CD4-positive, alpha-beta T cell treated with Interleukin-1 beta for 1 hour (primary cell): ENCODE results near the gene HSD3B7.

Experiments
- DNase-seq, 2 donors: peaks; one replicate each; pipeline ENCODE4 v3.0.0-alpha.2; 2020 to 2022

The HSD3B7 gene

DNA sequence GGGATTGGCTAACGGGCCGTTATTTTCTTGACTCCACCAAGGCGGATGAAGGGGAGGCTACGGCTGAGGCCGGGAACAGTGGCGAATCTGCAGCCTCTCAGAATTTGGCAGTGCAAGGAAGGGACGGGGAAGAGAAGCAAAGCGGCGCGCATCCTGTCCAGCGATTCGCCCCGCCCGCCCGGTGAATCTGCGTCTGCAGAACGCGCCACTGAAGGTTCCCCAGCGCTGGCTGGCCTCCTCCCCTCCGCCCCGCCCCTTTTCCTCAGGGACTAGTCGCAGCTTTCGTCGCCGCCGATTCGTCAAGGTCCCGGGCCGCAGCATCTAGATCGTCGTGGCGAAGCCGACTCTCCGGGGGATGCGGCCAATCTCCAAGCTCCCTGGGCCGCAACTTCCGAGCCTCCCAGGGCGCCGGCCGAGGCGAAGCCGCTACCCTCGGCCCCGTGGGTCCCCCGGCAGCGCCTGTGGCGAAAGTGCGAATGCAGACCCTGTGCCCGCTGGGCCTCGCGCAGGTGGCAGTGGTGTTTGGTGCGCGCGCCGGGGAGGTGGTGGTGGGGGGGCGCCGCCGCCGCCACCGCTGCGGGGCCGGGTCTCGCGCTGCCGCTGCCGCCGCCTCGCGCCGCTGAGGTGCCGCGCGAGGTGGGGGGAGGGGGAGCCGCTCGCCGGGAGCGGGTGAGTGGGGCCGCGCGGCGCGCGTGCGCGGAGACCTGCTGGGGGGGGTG is 27.4 kb upstream of the HSD3B7 start, which contains the start of gene SETD1A:
SETD1A (plus strand) TSS at position 299 of the 719 bp plus-strand sequence. CDS start 978 bp downstream, outside the sequence.
- peak; percentile 96 to 97 for DNase-seq

DNA sequence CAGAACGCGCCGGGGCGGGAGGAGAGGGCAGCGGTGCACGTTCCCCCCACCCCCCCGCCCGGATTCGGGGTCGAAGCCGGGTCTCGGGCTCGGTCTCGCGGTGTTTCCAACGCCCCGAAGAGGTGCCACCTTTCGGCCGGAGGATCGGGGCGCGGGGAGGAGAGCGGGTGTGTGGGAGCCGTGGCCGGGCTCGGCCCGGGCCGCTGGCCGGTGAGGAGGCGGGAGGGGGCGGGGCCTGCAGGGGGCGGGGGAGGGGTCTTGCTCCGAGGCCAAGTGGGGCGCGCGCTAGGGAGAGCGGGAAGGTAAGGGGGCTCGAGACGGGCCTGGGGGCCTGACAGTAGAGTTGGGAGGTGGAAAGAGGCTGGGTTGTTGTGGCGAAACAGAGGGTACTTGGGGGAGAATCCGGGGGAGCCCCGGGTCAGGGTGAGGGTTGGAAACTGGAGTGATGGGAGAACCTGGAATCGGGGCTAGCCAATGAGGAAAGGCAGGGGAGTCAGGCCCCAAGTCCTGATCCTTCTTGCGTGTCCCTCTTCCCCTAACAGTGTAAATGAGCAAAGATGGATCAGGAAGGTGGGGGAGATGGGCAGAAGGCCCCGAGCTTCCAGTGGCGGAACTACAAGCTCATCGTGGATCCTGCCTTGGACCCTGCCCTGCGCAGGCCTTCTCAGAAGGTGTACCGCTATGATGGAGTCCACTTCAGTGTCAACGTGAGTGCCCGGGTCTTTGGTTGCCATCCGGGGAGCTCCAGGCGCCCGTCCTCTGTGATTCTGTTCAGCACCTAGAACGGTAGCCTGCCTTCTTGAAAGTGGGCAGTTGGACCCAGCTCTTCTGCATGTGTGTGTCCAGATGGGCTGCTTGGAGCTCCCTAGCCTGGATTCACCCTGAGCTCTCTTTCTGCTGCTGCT is 26.6 kb upstream of the HSD3B7 start:
- DNase-seq: no peak

DNA sequence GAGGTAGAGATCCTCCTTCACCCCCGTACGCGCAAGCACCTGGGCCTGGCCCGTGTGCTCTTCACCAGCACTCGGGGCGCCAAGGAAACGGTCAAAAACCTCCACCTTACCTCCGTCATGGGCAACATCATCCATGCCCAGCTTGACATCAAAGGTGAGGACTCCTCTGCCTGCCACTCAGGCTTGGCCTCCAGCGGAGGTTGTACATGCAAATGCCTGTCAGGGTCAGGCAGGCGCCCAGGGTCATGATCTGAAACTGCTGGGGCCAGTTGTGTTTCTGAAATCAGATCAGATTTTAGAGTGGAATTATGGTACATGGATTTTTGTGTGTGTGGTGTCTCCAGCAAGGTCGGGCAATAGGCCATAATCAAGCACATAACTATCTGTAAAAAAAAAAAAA is 23.6 kb upstream of the HSD3B7 start:
- DNase-seq: no peak

DNA sequence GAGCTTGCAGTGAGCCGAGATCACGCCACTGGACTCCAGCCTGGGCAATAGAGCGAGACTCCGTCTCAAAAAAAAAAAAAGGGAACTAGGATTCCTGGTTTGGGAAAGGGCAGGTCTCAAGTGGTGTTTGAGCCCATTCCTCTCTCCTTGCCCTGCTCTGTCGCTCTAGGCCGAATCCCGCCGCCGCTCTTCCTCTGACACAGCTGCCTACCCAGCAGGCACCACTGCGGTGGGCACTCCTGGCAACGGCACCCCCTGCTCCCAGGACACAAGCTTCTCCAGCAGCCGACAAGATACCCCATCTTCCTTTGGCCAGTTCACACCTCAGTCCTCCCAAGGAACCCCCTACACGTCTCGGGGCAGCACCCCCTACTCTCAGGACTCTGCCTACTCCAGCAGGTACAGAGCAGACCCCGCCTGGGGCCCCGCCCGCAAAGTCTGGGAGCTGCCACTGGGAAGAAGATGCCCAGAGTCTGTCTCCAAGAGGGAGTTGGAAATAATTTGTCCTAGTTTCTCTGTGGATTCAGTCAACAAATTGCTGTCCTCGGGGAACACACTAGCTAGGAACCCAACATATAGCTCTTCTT is 21.0 kb upstream of the HSD3B7 start:
- no peak for DNase-seq

DNA sequence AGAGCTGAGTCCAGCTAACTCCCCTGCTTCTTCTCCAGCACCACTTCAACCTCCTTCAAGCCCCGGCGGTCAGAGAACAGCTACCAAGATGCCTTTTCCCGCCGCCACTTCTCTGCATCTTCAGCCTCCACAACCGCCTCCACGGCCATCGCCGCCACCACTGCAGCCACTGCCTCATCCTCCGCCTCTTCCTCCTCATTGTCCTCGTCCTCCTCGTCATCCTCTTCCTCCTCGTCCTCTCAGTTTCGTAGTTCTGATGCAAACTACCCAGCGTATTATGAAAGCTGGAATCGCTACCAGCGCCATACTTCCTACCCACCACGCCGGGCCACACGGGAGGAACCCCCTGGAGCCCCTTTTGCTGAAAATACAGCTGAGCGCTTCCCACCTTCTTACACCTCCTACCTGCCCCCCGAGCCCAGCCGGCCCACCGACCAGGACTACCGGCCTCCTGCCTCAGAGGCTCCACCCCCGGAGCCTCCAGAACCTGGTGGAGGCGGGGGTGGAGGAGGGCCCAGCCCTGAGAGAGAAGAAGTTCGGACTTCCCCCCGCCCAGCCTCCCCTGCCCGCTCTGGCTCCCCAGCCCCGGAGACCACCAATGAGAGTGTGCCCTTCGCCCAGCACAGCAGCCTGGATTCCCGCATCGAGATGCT is 20.3 kb upstream of the HSD3B7 start:
- DNase-seq: no peak

DNA sequence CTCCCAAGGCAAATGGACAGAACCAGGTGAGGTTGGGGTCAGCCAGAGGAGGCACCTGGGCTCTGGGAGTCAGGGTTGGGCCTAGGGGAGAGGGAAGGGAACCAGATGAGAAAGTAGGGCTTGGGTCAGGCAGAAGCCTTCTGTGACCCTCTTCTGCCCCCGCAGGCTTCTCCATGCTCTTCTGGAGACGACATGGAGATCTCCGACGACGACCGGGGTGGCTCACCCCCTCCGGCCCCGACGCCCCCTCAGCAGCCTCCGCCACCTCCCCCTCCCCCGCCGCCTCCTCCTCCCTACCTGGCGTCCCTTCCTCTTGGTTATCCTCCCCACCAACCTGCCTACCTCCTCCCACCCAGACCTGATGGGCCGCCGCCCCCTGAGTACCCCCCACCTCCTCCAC is 19.6 kb upstream of the HSD3B7 start:
- no peak for DNase-seq

DNA sequence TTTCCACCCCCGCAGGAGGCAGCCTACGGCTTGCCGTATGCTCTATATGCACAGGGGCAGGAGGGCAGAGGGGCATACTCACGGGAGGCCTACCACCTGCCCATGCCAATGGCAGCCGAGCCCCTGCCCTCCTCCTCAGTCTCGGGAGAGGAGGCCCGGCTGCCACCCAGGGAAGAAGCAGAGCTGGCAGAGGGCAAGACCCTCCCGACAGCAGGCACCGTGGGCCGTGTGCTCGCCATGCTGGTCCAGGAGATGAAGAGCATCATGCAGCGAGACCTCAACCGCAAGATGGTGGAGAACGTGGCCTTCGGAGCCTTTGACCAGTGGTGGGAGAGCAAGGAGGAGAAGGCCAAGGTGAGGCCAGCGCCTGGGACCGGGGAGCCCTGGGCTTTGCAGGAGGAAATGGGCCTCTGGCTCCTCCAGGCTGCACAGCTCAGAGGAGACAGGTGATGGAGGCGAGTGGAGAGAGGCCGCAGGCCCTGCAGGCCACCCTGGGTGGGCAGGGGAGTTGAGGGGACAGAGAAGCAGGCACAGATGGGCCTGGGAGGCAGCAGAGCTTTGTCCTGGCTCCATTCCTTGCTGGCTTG is 18.9 kb upstream of the HSD3B7 start:
- DNase-seq: no peak

DNA sequence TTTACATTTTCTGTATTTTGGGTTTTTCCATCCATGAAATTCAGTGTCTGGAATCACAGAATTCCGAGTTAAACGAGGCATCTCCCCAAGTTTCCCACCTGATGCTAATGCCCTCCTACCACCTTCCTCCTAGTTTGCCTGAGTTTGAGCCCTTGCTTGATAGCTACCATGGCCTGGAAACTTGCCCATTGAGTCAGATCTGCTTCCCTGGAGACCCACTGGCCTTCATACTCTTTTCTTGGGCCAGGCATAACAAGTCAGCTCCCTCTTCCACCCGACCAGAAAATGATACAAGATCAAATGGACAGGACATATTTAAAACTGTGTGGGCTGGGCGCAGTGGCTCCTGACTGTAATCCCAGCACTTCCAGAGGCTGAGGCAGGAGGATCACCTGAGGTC is 17.2 kb upstream of the HSD3B7 start:
- no peak for DNase-seq

DNA sequence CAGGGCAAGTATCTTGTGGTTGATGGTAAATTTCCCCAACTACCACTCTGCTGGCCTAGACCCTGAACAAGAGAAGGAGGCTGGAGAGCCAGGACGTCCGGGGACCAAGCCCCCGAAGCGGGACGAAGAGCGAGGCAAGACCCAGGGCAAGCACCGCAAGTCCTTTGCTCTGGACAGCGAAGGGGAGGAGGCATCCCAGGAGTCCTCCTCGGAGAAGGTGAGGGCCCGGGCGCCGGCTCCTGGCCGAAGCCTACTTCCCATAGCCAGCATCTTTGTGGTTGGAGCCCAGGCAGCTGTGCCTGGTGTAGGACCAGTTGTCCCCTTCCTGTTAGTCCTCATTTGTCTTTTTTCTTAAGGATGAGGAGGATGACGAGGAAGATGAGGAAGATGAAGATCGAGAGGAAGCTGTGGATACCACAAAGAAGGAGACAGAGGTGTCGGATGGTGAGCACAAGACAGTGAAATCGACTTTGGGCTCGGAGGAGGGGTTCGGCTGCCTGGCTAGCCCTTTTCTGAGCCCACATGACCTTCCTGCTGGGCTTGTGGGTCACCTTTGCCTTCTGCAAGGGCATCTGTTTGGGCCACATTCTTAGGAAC is 15.7 kb upstream of the HSD3B7 start:
- no peak for DNase-seq

DNA sequence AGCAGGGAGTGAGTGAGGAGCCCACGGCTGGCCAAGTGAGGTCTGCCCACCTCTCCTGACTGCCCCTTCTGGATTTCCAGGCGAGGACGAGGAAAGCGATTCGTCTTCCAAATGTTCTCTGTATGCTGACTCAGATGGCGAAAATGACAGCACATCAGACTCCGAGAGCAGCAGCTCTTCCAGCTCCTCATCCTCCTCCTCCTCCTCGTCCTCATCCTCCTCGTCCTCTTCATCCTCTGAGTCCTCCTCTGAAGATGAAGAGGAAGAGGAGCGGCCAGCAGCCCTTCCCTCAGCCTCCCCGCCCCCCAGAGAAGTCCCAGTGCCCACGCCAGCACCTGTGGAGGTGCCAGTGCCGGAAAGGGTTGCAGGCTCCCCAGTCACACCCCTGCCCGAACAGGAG is 13.7 kb upstream of the HSD3B7 start:
- no peak for DNase-seq

DNA sequence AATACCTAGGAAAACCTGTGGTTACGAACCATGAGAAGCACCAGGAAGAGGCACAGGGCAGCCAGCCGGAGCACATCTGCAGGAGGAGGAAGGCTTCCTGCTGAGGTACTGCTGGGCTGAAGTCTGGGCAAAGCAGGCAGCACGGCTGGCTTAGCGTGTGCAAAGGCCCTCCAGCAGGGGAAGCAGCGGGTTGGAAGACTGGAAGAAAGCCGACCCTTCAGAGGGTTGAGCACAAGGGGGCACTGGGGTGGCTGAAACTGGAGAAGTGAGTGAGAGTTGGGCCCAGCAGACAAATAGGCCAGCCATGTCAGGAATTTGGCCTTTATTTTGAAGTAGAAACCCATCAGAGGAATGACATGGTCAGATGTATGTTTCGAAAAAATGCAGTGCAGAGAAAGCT is 12.1 kb upstream of the HSD3B7 start:
- DNase-seq: no peak

DNA sequence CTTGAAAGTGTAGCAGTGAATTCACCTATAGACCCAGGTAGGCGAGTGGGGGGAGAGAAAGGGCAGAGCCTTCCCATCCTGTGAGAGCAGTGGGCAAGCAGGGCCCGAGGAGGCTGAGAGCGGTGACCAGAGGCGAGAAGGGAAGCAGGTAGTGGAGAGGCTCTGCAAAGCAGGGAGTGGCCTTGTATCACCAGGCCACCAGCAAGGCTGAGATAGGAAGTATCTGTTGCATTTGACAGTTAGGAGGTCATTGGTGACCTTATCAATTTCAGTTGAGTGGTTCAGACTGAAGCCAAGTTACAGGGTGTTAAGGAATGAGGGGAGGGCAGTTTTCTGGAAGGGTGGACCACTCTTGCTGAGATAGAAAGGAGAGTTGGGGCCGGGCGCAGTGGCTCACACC is 10.7 kb upstream of the HSD3B7 start:
- DNase-seq: no peak

DNA sequence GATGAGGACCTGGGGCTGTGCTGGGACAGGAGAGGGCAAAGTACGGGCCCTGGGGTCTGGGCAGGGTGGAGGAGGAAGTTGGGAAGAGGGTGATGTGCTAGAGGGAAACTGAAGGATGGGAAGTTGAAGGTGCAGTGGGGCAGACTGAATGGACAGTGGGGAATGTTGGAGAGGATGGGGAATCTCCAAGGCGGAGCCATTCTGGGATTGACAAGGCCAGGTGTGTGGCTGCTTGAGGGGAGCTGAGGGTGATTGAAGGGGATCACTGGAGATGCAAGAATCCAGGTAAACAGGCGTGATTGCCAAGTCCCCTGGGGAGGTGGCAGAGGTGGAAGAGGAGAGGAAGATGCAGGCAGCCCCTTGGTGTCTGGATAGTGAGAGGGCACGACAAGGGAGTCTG is 8.5 kb upstream of the HSD3B7 start:
- no peak for DNase-seq

DNA sequence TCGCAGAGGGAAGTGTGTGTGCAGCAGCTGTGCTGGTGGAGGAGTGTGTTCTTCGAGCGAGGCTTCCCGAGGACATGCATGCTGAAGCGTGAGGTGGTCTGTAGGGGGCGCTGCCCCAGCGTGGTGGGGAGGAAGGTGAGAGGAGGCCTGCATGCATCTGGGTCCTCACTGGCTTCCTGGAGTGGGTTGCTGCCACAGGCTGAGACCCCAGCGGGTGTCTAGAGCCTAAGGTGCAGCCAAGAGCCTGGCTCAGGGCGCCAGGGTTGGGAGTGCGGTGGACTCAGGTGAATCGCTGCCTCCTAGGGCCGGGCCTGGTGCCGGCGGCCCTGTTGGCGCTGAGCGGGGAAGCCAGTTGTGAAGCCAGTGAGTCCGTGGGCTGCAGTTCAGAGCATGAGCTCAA is 7.5 kb upstream of the HSD3B7 start:
- peak in 1 of 2 donors; percentile 16 for DNase-seq

DNA sequence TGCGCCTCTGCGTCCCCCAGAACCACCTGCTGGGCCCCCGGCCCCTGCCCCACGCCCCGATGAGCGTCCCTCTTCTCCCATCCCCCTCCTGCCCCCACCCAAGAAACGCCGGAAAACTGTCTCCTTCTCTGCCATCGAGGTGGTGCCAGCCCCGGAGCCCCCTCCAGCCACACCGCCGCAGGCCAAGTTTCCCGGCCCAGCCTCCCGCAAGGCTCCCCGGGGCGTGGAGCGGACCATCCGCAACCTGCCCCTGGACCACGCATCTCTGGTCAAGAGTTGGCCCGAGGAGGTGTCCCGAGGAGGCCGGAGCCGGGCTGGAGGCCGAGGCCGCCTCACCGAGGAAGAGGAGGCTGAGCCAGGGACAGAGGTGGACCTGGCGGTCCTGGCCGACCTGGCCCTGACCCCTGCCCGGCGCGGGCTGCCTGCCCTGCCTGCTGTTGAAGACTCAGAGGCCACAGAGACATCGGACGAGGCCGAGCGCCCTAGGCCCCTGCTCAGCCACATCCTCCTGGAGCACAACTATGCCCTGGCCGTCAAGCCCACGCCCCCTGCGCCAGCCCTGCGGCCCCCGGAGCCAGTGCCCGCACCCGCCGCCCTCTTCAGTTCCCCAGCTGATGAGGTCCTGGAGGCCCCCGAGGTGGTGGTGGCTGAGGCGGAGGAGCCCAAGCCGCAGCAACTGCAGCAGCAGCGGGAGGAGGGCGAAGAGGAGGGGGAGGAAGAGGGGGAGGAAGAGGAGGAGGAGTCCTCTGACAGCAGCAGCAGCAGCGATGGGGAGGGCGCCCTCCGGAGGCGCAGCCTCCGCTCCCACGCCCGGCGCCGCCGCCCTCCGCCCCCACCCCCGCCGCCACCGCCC is 5.6 kb upstream of the HSD3B7 start:
- DNase-seq: no peak

DNA sequence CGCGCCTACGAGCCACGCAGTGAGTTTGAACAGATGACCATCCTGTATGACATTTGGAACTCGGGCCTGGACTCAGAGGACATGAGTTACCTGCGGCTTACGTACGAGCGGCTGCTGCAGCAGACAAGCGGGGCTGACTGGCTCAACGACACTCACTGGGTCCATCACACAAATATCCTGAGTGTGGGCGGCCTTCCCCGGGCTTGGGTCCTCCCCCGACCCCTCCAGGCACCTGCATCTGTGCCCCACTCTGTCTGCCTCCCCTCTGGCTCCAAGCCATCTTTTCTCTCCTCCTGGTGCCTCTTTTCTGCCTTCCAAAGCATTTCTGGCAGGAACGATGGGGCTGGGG is 5.0 kb upstream of the HSD3B7 start:
- no peak for DNase-seq

DNA sequence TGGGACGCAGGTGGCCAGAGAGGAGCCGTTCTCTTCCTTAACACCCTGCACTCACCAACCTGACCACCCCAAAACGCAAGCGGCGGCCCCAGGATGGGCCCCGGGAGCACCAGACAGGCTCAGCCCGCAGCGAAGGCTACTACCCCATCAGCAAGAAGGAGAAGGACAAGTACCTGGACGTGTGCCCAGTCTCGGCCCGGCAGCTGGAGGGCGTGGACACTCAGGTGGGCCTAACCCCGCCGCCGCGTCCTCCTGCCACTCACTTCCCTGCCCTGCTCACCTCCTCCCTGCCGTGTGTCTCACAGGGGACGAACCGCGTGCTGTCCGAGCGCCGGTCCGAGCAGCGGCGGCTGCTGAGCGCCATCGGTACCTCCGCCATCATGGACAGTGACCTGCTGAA is 4.6 kb upstream of the HSD3B7 start:
- DNase-seq: no peak

DNA sequence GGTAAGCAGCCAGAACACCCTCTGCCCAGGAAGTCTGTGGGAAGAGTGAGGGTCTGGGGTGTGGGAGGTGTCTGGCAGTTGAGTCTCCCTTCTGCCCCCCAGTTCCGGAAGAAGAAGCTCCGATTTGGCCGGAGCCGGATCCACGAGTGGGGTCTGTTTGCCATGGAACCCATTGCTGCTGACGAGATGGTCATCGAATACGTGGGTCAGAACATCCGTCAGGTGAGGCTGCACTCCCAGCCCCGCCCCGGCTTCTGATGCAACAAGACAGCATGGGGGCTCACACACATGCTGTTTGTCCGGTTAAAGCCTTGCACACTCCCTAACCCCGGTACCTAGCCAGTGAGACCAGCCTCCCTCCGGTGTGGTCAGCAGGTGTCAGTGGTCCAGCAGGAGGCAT is 4.0 kb upstream of the HSD3B7 start:
- DNase-seq: no peak

DNA sequence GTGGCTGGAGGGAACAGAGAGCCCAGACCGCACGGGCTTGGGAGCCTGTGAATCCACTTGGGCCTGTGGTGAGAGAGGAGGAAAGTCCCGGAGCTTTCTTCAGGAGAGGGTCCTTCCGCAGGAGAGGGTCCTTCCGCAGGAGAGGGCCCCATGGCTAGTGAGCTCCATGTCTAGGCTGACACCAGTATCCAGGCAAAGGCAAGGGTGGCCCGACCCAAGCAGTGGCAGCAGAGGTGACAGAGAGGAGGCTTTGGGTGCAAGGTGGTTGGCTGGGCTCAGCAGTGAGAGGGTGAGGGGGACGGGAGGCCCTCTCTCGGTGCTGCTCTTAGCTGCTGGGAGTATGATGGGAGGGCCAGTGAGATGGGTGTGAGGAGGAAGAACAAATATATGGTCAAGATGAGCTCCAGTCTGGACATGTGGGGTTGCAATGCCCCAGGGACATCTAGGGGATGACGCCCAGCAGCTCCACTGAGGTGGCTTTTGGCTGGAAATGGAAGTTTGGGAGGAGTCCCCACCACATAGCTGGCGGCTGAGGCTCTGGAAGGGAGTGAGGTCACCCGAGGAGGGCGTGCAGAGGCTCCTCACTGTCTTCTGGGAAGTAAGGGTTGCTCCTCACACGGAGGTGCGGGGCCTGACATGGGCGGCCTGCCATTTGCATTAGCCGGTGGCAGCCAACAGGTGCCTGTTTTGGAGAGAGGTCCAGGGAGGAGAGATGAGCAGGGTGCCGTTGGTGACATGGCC is 2.3 kb upstream of the HSD3B7 start:
- no peak for DNase-seq

DNA sequence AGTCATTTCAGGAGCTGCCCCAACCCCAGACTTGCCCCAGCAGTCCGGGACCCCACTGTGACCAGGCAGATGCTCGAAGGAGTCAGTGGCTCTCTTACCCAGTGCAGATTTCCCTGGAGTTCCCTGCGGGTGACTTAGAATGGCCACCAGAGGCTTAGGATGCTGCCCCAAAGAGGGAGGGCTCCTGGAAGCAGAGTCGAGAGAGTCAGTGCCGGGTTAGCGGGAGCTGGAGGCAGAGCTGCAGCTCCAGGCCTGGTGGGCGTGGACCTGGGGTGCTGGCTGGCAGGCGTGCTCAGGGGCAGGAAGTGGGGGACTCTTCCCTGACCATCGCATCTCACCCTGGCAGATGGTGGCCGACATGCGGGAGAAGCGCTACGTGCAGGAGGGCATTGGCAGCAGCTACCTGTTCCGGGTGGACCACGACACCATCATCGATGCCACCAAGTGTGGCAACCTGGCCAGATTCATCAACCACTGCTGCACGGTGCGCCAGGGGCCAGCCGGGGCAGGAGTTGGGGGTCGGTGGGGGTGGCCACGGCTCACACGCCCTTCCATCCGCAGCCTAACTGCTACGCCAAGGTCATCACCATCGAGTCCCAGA is 1.6 kb upstream of the HSD3B7 start:
- no peak for DNase-seq
